Kidney tubule cell (primary cell): ENCODE measurements around the gene EXOC2.
A peak's percentile ranks its signal among the peaks of the same experiment; 100 is the strongest.

Experiments
- DNase-seq: peaks from one replicate; pipeline ENCODE4 v3.0.0-alpha.2; 2018; ENCODE audit warnings: low spot score

EXOC2 gene

GRCh38 chr6:465531-466348 lies 227.2 kb downstream of the EXOC2 start:
- DNase-seq, result no peak

- no peak for DNase-seq
Observed at GRCh38 chr6:456887-457286, 236.1 kb downstream of the EXOC2 start.

- DNase-seq, result no peak
Observed at GRCh38 chr6:456358-456867, 236.5 kb downstream of the EXOC2 start.

- no peak for DNase-seq
Observed at GRCh38 chr6:455835-456234, 237.1 kb downstream of the EXOC2 start.

- peak; percentile 15 for DNase-seq
Observed at GRCh38 chr6:455006-455585, 237.8 kb downstream of the EXOC2 start.

- DNase-seq, result no peak
Observed at GRCh38 chr6:454148-454991, 238.6 kb downstream of the EXOC2 start.

- no peak for DNase-seq
Observed at GRCh38 chr6:453152-453551, 239.8 kb downstream of the EXOC2 start.

GRCh38 chr6:452301-453067 lies 240.5 kb downstream of the EXOC2 start:
- no peak for DNase-seq

- no peak for DNase-seq
Observed at GRCh38 chr6:451847-452246, 241.1 kb downstream of the EXOC2 start.

GRCh38 chr6:451336-451735 lies 241.6 kb downstream of the EXOC2 start:
- no peak for DNase-seq

- no peak for DNase-seq
Observed at GRCh38 chr6:449486-450419, 243.2 kb downstream of the EXOC2 start.

GRCh38 chr6:449057-449430 lies 243.9 kb downstream of the EXOC2 start:
- DNase-seq, result no peak

- DNase-seq, result no peak
Observed at GRCh38 chr6:448296-449056, 244.5 kb downstream of the EXOC2 start.

- no peak for DNase-seq
Observed at GRCh38 chr6:447381-448165, 245.4 kb downstream of the EXOC2 start.

GRCh38 chr6:446418-447366 lies 246.2 kb downstream of the EXOC2 start:
- DNase-seq, result no peak

GRCh38 chr6:445571-446417 lies 247.1 kb downstream of the EXOC2 start:
- DNase-seq, result no peak

- DNase-seq, result no peak
Observed at GRCh38 chr6:444653-445275, 248.2 kb downstream of the EXOC2 start.
